ENCODE results near the gene POLR3E.

The POLR3E gene

DNA sequence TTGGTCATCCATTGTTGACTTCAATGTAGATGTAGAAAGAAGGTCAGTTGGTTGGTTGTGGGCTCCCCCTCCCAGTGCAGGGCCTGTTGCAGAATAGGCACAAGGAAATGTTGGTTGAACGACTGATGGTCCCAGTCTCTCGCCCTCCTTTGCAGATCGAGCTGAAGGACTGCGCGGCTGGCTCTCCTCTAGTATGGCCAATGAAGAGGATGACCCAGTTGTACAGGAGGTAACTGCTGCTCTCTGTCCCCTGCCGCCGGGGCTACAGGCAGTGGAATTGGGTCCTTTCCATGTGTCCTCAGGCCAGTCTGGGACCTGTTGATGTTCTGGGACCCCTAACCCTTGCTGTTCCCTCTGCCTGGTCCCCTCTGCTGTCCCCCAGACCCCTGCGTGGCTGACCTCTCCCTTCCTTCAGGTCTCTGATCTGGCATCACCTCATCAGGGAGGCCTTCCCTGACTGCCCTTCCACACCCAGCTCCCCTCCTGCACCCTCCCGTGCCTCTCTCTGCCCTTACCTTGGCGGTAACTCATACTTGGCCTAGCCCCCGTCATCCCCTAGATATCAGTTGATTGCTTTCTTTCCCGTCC is 5.7 kb downstream of the POLR3E start:
- no peaks in the 10 kb centered on the region for H3K9me3 Mint-ChIP-seq
- no peak for ATAC-seq
- no peaks in the 10 kb centered on the region for H3K27me3 Mint-ChIP-seq
- peaks cover 46% of the 10 kb centered on the region for H3K4me1 Mint-ChIP-seq
- peaks cover 69% of the 10 kb centered on the region for H3K36me3 Mint-ChIP-seq
- no peak overlapping the region for H3K27ac Mint-ChIP-seq
- H3K4me3 Mint-ChIP-seq: no peak overlapping the region

GRCh38 chr16:22304411-22304810 is 7.2 kb downstream of the POLR3E start:
- Mint-ChIP-seq H3K4me1 (peaks cover 31% of the 10 kb centered on the region), H3K27me3 (no peaks in the 10 kb centered on the region), H3K36me3 (peaks cover 74% of the 10 kb centered on the region), H3K4me3 (no peak overlapping the region), H3K9me3 (no peaks in the 10 kb centered on the region), H3K27ac (no peak overlapping the region)
- no peak for ATAC-seq

- Mint-ChIP-seq H3K27me3 (no peaks in the 10 kb centered on the region), H3K4me3 (no peak overlapping the region), H3K36me3 (peaks cover 69% of the 10 kb centered on the region), H3K4me1 (peaks cover 12% of the 10 kb centered on the region), H3K27ac (no peak overlapping the region), H3K9me3 (no peaks in the 10 kb centered on the region)
- no peak for ATAC-seq
These were observed 9.6 kb downstream of the POLR3E start for GRCh38 chr16:22306788-22307187.

DNA sequence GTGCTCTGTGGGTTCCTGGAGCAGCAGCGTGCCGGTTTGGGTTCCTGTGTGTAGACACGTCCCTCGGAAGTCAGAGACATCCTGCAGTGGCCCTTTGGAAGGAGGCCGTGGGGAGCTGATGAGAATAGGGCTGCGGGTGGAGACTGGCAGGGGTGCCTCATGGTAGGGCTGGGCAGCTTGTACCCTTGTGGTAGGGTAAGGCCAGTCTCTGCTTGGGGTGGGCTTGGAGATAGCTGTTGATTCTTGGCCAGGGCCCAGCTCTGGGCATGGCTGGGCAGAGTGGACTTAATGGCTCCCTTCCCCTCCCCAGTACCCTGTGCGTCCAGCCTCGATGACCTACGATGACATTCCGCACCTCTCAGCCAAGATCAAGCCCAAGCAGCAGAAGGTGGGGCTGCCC is 10.6 kb downstream of the POLR3E start:
- no peaks in the 10 kb centered on the region for H3K27me3 Mint-ChIP-seq
- no peak overlapping the region for H3K27ac Mint-ChIP-seq
- no peaks in the 10 kb centered on the region for H3K9me3 Mint-ChIP-seq
- H3K36me3 Mint-ChIP-seq: peaks cover 70% of the 10 kb centered on the region
- H3K4me1 Mint-ChIP-seq: peaks cover 6% of the 10 kb centered on the region
- ATAC-seq: no peak
- no peak overlapping the region for H3K4me3 Mint-ChIP-seq

GRCh38 chr16:22308824-22309520 is 11.8 kb downstream of the POLR3E start:
- peaks cover 6% of the 10 kb centered on the region for H3K4me1 Mint-ChIP-seq
- no peaks in the 10 kb centered on the region for H3K27me3 Mint-ChIP-seq
- no peaks in the 10 kb centered on the region for H3K9me3 Mint-ChIP-seq
- ATAC-seq: no peak
- H3K4me3 Mint-ChIP-seq: no peak overlapping the region
- no peak overlapping the region for H3K27ac Mint-ChIP-seq
- peaks cover 72% of the 10 kb centered on the region for H3K36me3 Mint-ChIP-seq

- peaks cover 72% of the 10 kb centered on the region for H3K36me3 Mint-ChIP-seq
- H3K4me3 Mint-ChIP-seq: no peak overlapping the region
- no peak for ATAC-seq
These were observed 14.3 kb downstream of the POLR3E start for GRCh38 chr16:22311520-22311919.

DNA sequence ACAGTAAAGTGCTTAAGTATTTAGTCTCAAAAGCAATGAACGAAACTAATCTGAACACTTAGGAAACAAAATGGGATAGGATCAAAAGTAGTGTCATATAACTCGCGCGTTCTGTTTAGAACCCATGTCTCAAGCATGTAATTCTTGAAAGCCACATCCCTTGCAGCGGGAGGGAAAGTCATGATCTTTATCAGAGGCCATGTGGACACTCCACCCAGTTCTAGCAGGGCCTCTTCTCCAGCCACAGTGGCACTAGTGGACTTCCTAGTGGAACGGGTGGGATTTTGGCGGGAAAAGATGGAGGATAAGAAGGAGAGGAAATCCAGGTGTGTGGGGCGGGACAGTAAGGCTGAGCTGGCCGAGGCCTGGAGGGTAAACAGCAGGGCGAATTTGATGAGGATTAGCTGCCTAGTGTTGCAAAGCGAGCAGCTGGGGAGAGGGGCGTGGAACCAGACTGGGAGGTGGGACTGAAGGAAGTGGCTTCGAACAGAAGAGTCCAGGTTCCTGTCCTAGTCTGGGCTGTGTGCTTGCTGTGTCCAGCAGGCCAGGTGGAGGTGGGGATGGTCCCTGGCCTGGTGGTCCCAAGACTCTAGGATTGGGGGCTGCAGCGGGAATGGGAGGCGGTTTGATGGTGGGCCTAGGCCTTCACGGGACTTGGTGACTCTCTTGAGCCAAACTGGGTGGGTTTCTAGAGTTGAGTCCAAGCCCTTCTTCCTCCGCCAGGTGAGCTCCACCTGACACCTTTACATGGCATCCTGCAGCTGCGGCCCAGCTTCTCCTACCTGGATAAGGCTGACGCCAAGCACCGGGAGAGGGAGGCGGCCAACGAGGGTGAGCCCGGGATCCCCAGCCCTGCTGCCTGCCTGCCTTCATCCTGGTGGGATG is 15.9 kb downstream of the POLR3E start:
- ATAC-seq: no peak
- no peaks in the 10 kb centered on the region for H3K9me3 Mint-ChIP-seq
- no peak overlapping the region for H3K4me3 Mint-ChIP-seq
- H3K36me3 Mint-ChIP-seq: peaks cover 68% of the 10 kb centered on the region
- no peak overlapping the region for H3K27ac Mint-ChIP-seq
- H3K27me3 Mint-ChIP-seq: no peaks in the 10 kb centered on the region
- no peaks in the 10 kb centered on the region for H3K4me1 Mint-ChIP-seq

More at GRCh38 chr16:22311520-22311919, 14.3 kb downstream of the POLR3E start:
- Mint-ChIP-seq H3K9me3 (no peaks in the 10 kb centered on the region), H3K27me3 (no peaks in the 10 kb centered on the region), H3K27ac (no peak overlapping the region), H3K4me1 (no peaks in the 10 kb centered on the region)

- Mint-ChIP-seq H3K4me3 (no peak overlapping the region), H3K27ac (no peak overlapping the region), H3K4me1 (no peaks in the 10 kb centered on the region), H3K9me3 (no peaks in the 10 kb centered on the region), H3K36me3 (peaks cover 70% of the 10 kb centered on the region), H3K27me3 (no peaks in the 10 kb centered on the region)
- no peak for ATAC-seq
These were observed 16.8 kb downstream of the POLR3E start for GRCh38 chr16:22313876-22314470.

GRCh38 chr16:22314661-22315626 is 17.7 kb downstream of the POLR3E start:
- no peaks in the 10 kb centered on the region for H3K9me3 Mint-ChIP-seq
- no peak for ATAC-seq
- H3K36me3 Mint-ChIP-seq: peaks cover 64% of the 10 kb centered on the region
- no peak overlapping the region for H3K4me3 Mint-ChIP-seq
- no peaks in the 10 kb centered on the region for H3K27me3 Mint-ChIP-seq
- no peaks in the 10 kb centered on the region for H3K4me1 Mint-ChIP-seq
- H3K27ac Mint-ChIP-seq: no peak overlapping the region

DNA sequence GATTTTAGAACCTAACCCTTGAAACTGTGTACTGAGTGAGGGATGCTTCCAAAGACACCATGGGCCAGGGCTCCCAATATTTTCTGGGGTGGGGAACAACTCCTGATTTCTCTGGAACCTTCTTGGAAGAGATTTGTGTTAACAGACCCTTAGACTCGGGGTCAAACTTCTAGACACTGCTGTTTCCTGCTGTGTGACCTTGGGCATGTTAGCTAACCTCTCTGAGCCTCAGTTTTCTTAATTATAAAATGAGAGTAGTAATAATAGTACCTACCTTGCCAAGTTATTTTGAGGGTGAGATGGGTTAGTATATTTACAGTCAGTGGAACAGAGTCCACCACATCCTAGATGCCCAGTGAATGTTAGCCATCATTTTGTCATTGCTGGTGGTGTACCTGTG is 18.8 kb downstream of the POLR3E start:
- Mint-ChIP-seq H3K4me3 (no peak overlapping the region), H3K27me3 (no peaks in the 10 kb centered on the region), H3K9me3 (no peaks in the 10 kb centered on the region), H3K4me1 (no peaks in the 10 kb centered on the region), H3K27ac (no peak overlapping the region), H3K36me3 (peaks cover 71% of the 10 kb centered on the region)
- ATAC-seq: no peak

DNA sequence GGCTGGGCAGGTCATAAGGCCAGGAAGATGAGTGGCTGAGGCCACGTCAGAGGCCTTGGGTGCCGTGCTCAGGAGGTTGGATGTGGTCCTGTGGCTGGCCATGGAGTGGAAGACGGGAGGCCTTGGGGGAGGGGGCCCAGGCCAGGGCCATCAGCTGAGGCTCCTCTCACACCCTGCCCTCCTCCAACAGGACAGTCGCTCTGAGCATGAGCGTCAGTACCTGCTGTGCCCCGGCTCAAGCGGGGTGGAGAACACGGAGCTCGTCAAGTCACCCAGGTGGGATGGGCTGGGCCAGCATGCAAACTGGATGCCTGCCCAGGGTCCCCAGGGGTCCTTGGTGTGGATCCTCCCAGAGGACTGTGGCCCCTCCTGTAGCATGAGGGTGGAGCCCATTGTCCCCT is 19.2 kb downstream of the POLR3E start:
- no peaks in the 10 kb centered on the region for H3K9me3 Mint-ChIP-seq
- ATAC-seq: no peak
- no peak overlapping the region for H3K4me3 Mint-ChIP-seq
- peaks cover 74% of the 10 kb centered on the region for H3K36me3 Mint-ChIP-seq
- H3K27me3 Mint-ChIP-seq: no peaks in the 10 kb centered on the region
- H3K27ac Mint-ChIP-seq: no peak overlapping the region
- H3K4me1 Mint-ChIP-seq: no peaks in the 10 kb centered on the region

DNA sequence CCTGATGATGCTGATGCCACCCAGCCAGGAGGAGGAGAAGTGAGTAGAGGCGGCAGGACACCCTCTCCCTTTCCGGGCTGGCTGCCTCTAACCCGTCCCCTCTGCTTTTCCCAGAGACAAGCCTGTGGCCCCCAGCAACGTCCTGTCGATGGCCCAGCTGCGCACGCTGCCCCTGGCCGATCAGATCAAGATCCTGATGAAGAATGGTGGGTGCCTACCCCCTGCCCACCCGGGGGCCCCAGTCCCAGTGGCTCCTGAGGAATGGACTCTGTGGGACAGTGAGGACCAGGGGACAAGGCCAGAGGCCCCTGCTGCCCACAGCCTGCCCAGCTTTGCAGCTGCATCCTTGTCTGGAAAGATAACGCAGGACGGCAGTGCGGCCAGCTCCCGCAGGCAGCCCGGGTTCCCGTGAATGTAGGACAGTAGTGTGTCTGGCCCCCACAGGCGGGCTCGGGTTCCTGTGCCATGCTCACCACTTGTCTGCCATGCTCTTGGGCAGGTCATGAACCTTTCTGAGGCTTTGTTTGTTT is 19.9 kb downstream of the POLR3E start:
- H3K27me3 Mint-ChIP-seq: no peaks in the 10 kb centered on the region
- no peak overlapping the region for H3K27ac Mint-ChIP-seq
- no peak overlapping the region for H3K4me3 Mint-ChIP-seq
- H3K4me1 Mint-ChIP-seq: no peaks in the 10 kb centered on the region
- no peak for ATAC-seq
- H3K9me3 Mint-ChIP-seq: no peaks in the 10 kb centered on the region
- H3K36me3 Mint-ChIP-seq: peaks cover 72% of the 10 kb centered on the region

- H3K4me3 Mint-ChIP-seq: no peak overlapping the region
- H3K9me3 Mint-ChIP-seq: no peaks in the 10 kb centered on the region
- H3K27ac Mint-ChIP-seq: no peak overlapping the region
- peaks cover 73% of the 10 kb centered on the region for H3K36me3 Mint-ChIP-seq
- H3K4me1 Mint-ChIP-seq: no peaks in the 10 kb centered on the region
- no peaks in the 10 kb centered on the region for H3K27me3 Mint-ChIP-seq
- ATAC-seq: no peak
These were observed 20.4 kb downstream of the POLR3E start for GRCh38 chr16:22317625-22318024.

- peaks cover 70% of the 10 kb centered on the region for H3K36me3 Mint-ChIP-seq
- no peak for ATAC-seq
These were observed 21.6 kb downstream of the POLR3E start for GRCh38 chr16:22318690-22319358.

More at GRCh38 chr16:22318690-22319358, 21.6 kb downstream of the POLR3E start:
- H3K27ac Mint-ChIP-seq: no peak overlapping the region
- no peak overlapping the region for H3K4me3 Mint-ChIP-seq
- H3K9me3 Mint-ChIP-seq: no peaks in the 10 kb centered on the region
- H3K4me1 Mint-ChIP-seq: no peaks in the 10 kb centered on the region
- no peaks in the 10 kb centered on the region for H3K27me3 Mint-ChIP-seq
